Mesenchymal stem cell (in vitro differentiated cells and primary cell): ENCODE data around the gene BTBD7.

ENCODE experiments used
- DNase-seq: peaks from one replicate; pipeline ENCODE4 v3.0.0-alpha.2; 2013
- H2AFZ ChIP-seq: one replicate; pipeline ENCODE4 v1.6.1; 2013; ENCODE audit warnings: low read depth, mild to moderate bottlenecking, control low read depth, inconsistent platforms, low read length, moderate library complexity
- H2AK5ac ChIP-seq: 2 replicates; pipeline ENCODE4 v1.6.1; 2013; ENCODE audit warnings: low read length, moderate library complexity, mild to moderate bottlenecking, inconsistent platforms; ENCODE audit not compliant: severe bottlenecking
- H2BK120ac ChIP-seq: one replicate; pipeline ENCODE4 v1.6.1; 2013; ENCODE audit warnings: low read depth, mild to moderate bottlenecking, inconsistent platforms, low read length, moderate library complexity
- H2BK12ac ChIP-seq, 2 experiments: one replicate each; pipeline ENCODE4 v1.6.1; 2013; ENCODE audit warnings: inconsistent platforms in 2 of 2, low read length in 2 of 2, mild to moderate bottlenecking in 2 of 2, moderate library complexity in 2 of 2, control low read depth in 1 of 2
- H2BK15ac ChIP-seq: one replicate; pipeline ENCODE4 v1.6.1; 2013; ENCODE audit warnings: mild to moderate bottlenecking, low read depth, inconsistent platforms; ENCODE audit not compliant: poor library complexity, severe bottlenecking
- H2BK5ac ChIP-seq: 2 replicates; pipeline ENCODE4 v1.6.1; 2013; ENCODE audit warnings: low read depth, mild to moderate bottlenecking, low read length, control low read depth, inconsistent platforms; ENCODE audit not compliant: poor library complexity, severe bottlenecking
- H3K14ac ChIP-seq, 2 experiments: one replicate each; pipeline ENCODE4 v1.6.1; 2013; ENCODE audit warnings: inconsistent platforms in 2 of 2, low read length in 2 of 2, control low read depth in 1 of 2, mild to moderate bottlenecking in 1 of 2, moderate library complexity in 1 of 2
- H3K18ac ChIP-seq, 2 experiments: one replicate each; pipeline ENCODE4 v1.6.1; 2013; ENCODE audit warnings: inconsistent platforms in 2 of 2, low read length in 2 of 2, control low read depth in 1 of 2, low read depth in 1 of 2, mild to moderate bottlenecking in 1 of 2
- H3K23ac ChIP-seq, 2 experiments: one replicate each; pipeline ENCODE4 v1.6.1; 2013; ENCODE audit warnings: inconsistent platforms in 2 of 2, low read length in 2 of 2, mild to moderate bottlenecking in 2 of 2, moderate library complexity in 2 of 2, control low read depth in 1 of 2
- H3K27ac ChIP-seq: 2 replicates; pipeline ENCODE4 v1.5.1; 2013; ENCODE audit warnings: mild to moderate bottlenecking, moderate library complexity, low read length, control low read depth, inconsistent platforms; ENCODE audit not compliant: poor library complexity, severe bottlenecking
- H3K27me3 ChIP-seq, 2 experiments: 2 replicates each; pipeline versions ENCODE4 v1.6.1 to v1.7.0; 2013; ENCODE audit warnings: low read length in 2 of 2, mild to moderate bottlenecking in 2 of 2, moderate library complexity in 2 of 2, control low read depth in 1 of 2, inconsistent platforms in 1 of 2; ENCODE audit not compliant: control insufficient read depth in 1 of 2, insufficient read depth in 1 of 2
- H3K36me3 ChIP-seq, 2 experiments: 2 replicates each; pipeline versions ENCODE4 v1.6.1 to v1.7.0; 2013; ENCODE audit warnings: low read length in 2 of 2, control low read depth in 1 of 2, inconsistent platforms in 1 of 2, low read depth in 1 of 2, mild to moderate bottlenecking in 1 of 2; ENCODE audit not compliant: insufficient read depth in 2 of 2, control insufficient read depth in 1 of 2
- H3K4ac ChIP-seq, 2 experiments: one replicate each; pipeline ENCODE4 v1.6.1; 2013; ENCODE audit warnings: inconsistent platforms in 2 of 2, low read length in 2 of 2, mild to moderate bottlenecking in 2 of 2, moderate library complexity in 2 of 2, control low read depth in 1 of 2, low read depth in 1 of 2
- H3K4me1 ChIP-seq: 2 replicates; pipeline ENCODE4 v1.6.1; 2013; ENCODE audit warnings: low read depth, low read length, control low read depth; ENCODE audit not compliant: control insufficient read depth, insufficient read depth
- H3K4me2 ChIP-seq: 2 replicates; pipeline ENCODE4 v1.6.1; 2013; ENCODE audit warnings: low read length, mild to moderate bottlenecking, inconsistent platforms; ENCODE audit not compliant: poor library complexity, severe bottlenecking
- H3K4me3 ChIP-seq, 2 experiments: 2 replicates each; pipeline versions ENCODE4 v1.5.1 to v1.7.0; 2013; ENCODE audit warnings: low read length in 2 of 2, mild to moderate bottlenecking in 2 of 2, control low read depth in 1 of 2, low read depth in 1 of 2; ENCODE audit not compliant: insufficient read depth in 1 of 2
- H3K79me1 ChIP-seq: replicated peaks from 2 replicates; pipeline ENCODE4 v1.6.1; 2013; ENCODE audit warnings: mild to moderate bottlenecking, control low read depth, low read length, inconsistent platforms; ENCODE audit not compliant: poor library complexity, severe bottlenecking
- H3K9ac ChIP-seq: 2 replicates; pipeline ENCODE4 v1.7.0; 2013; ENCODE audit warnings: mild to moderate bottlenecking, low read length, moderate library complexity
- H3K9me3 ChIP-seq: 2 replicates; pipeline ENCODE4 v1.7.0; 2013; ENCODE audit warnings: mild to moderate bottlenecking, low read length; ENCODE audit not compliant: control insufficient read depth
- H4K8ac ChIP-seq: one replicate; pipeline ENCODE4 v1.6.1; 2013; ENCODE audit warnings: inconsistent platforms, mild to moderate bottlenecking, low read length, moderate library complexity
- H4K91ac ChIP-seq: one replicate; pipeline ENCODE4 v1.6.1; 2013; ENCODE audit warnings: mild to moderate bottlenecking, low read length, inconsistent platforms
- WGBS: methylation state at CpG from one replicate; pipeline ENCODE4 v1.1.7; 2013; ENCODE audit warnings: mixed read lengths; 5-methylcytosine and 5-hydroxymethylcytosine counted together

BTBD7 gene

GRCh38 chr14:93347850-93348249 is 15.0 kb upstream of the BTBD7 start:
- Histone ChIP-seq H4K91ac (no peak overlapping the region), H2BK5ac (no peak overlapping the region), H2BK12ac (no peak overlapping the region), H3K23ac (no peak overlapping the region), H4K8ac (no peak overlapping the region), H3K27ac (no peak overlapping the region), H2AFZ (no peak overlapping the region), H3K79me1 (no peaks in the 10 kb centered on the region), H3K36me3 (no peaks in the 10 kb centered on the region), H2BK120ac (no peak overlapping the region), H2BK15ac (no peak overlapping the region), H3K27me3 (no peaks in the 10 kb centered on the region), H3K4me2 (no peak overlapping the region), H3K9me3 (peaks cover 5% of the 10 kb centered on the region), H3K4me3 (no peak overlapping the region), H2AK5ac (no peak overlapping the region), H3K4ac (no peak overlapping the region), H3K4me1 (no peaks in the 10 kb centered on the region), H3K9ac (no peak overlapping the region), H3K18ac (no peak overlapping the region), H3K14ac (no peak overlapping the region)
- 76% methylated on average over 8 of the region's 8 CpGs for WGBS
- no peak for DNase-seq

GRCh38 chr14:93346926-93347721 is 14.3 kb upstream of the BTBD7 start, which contains the start of gene COX8C:
TSS of gene COX8C (plus strand) at chr14:93347182. CDS start at chr14:93347269, 87 bp downstream.
- H3K4ac ChIP-seq, result no peak within 1 kb of the TSS
- H3K18ac ChIP-seq, result no peak within 1 kb of the TSS
- 97% methylated on average over 60 of the region's 60 CpGs for WGBS
- H2BK15ac ChIP-seq, result no peak within 1 kb of the TSS
- H3K79me1 ChIP-seq, result no peaks in the 10 kb centered on the region
- no peaks in the 10 kb centered on the region for H3K4me1 ChIP-seq
- H2BK5ac ChIP-seq, result no peak within 1 kb of the TSS
- no peak within 1 kb of the TSS for H3K9ac ChIP-seq
- no peaks in the 10 kb centered on the region for H3K36me3 ChIP-seq
- H3K23ac ChIP-seq, result no peak within 1 kb of the TSS
- H2BK120ac ChIP-seq, result no peak within 1 kb of the TSS
- no peak for DNase-seq
- no peak within 1 kb of the TSS for H2BK12ac ChIP-seq
- H3K27ac ChIP-seq, result no peak within 1 kb of the TSS
- peaks cover 5% of the 10 kb centered on the region for H3K9me3 ChIP-seq
- H4K8ac ChIP-seq, result no peak within 1 kb of the TSS
- no peaks in the 10 kb centered on the region for H3K27me3 ChIP-seq
- H4K91ac ChIP-seq, result no peak within 1 kb of the TSS
- H3K4me3 ChIP-seq, result peak within 1 kb of the TSS in 1 of 2 experiments; percentile 25
- no peak within 1 kb of the TSS for H3K4me2 ChIP-seq
- no peak within 1 kb of the TSS for H2AFZ ChIP-seq
- H3K14ac ChIP-seq, result no peak within 1 kb of the TSS
- no peak within 1 kb of the TSS for H2AK5ac ChIP-seq

GRCh38 chr14:93343797-93344196 is 11.0 kb upstream of the BTBD7 start:
- Histone ChIP-seq H2BK120ac (no peak overlapping the region), H3K18ac (no peak overlapping the region), H3K9ac (no peak overlapping the region), H2AFZ (no peak overlapping the region), H3K27ac (no peak overlapping the region), H2BK5ac (no peak overlapping the region), H3K4me3 (no peak overlapping the region), H3K27me3 (no peaks in the 10 kb centered on the region), H4K91ac (no peak overlapping the region), H3K4me1 (no peaks in the 10 kb centered on the region), H2BK12ac (no peak overlapping the region), H2BK15ac (no peak overlapping the region), H3K4ac (no peak overlapping the region), H3K36me3 (no peaks in the 10 kb centered on the region), H3K4me2 (no peak overlapping the region), H2AK5ac (no peak overlapping the region), H3K14ac (no peak overlapping the region), H3K79me1 (no peaks in the 10 kb centered on the region), H4K8ac (no peak overlapping the region), H3K23ac (no peak overlapping the region), H3K9me3 (peaks cover 5% of the 10 kb centered on the region)
- no peak for DNase-seq
- WGBS, result 73% methylated on average over 2 of the region's 2 CpGs

GRCh38 chr14:93343266-93343665 is 10.4 kb upstream of the BTBD7 start:
- H2BK120ac ChIP-seq, result no peak overlapping the region
- H3K79me1 ChIP-seq, result no peaks in the 10 kb centered on the region
- H3K36me3 ChIP-seq, result no peaks in the 10 kb centered on the region
- no peak overlapping the region for H2BK15ac ChIP-seq
- H3K4me1 ChIP-seq, result no peaks in the 10 kb centered on the region
- no peak overlapping the region for H2BK5ac ChIP-seq
- H3K4me2 ChIP-seq, result no peak overlapping the region
- H4K91ac ChIP-seq, result no peak overlapping the region
- no peak overlapping the region for H3K4ac ChIP-seq
- no peak overlapping the region for H3K9ac ChIP-seq
- no peak overlapping the region for H2AFZ ChIP-seq
- H3K9me3 ChIP-seq, result peaks cover 5% of the 10 kb centered on the region
- H4K8ac ChIP-seq, result no peak overlapping the region
- no peak overlapping the region for H3K14ac ChIP-seq
- no peak overlapping the region for H2AK5ac ChIP-seq
- no peak overlapping the region for H2BK12ac ChIP-seq
- no peak for DNase-seq
- no peak overlapping the region for H3K27ac ChIP-seq
- no peaks in the 10 kb centered on the region for H3K27me3 ChIP-seq
- WGBS, result 67% methylated on average over 1 of the region's 1 CpG
- no peak overlapping the region for H3K23ac ChIP-seq
- H3K18ac ChIP-seq, result no peak overlapping the region
- no peak overlapping the region for H3K4me3 ChIP-seq
